Heart left ventricle (tissue), 13 donors: ENCODE data around the gene TFIP11.

Experiments used
- CTCF ChIP-seq, 12 donors: fragments of 200-600 bp; sonication (generic) in 4 of 12; IDR thresholded peaks; one replicate each; pipeline versions ENCODE4 v1.5.0 to v1.8.0; 2018 to 2022; ENCODE audit warnings: antibody characterized with exemption in 12 of 12, mild to moderate bottlenecking in 5 of 12
- POLR2A ChIP-seq, 2 donors: fragments of 450-650 bp; IDR thresholded peaks; one replicate each; pipeline ENCODE4 v1.6.1; 2017; ENCODE audit warnings: antibody characterized with exemption in 2 of 2, mild to moderate bottlenecking in 2 of 2, moderate library complexity in 2 of 2
- donor health status: ischemic (EF 13 %, LVEDD 7.1; RV severe dilation, severe dysfunction).
- donor health status: DM: no; HTN: yes; CAD: no.
- donor health status: DM: no; HTN: no; CAD: no.
- donor health status: ischemic (EF 25% LVEDD 6.9; RV normal size, moderate dysfunction).
- donor health status: ischemic (EF 25% LVEDD 5.7; RV mildly dilated, moderate dysfunction).
- donor health status: ischemic (EF 35%, LVEDD 5.7; RV mildly dilated, moderate dysfunction).
- donor health status: nonischemic (EF 11% LVEDD 7.7; RV severe dilation, severe dysfunction).
- donor health status: DM: yes; HTN: yes; CAD: no.
- donor health status: PGD.
- donor health status: ischemic (EF 29% LVEDD 5.4; RV normal size, mild dysfunction).
- donor health status: nonischemic (EF 23%, LVEDD 6.1; RV moderate dilation, normal function).

- peak; percentile 50 to 76 (median 72) for TF ChIP-seq CTCF (IDR thresholded peaks at IDR 0.05)
- no peak for TF ChIP-seq POLR2A (IDR thresholded peaks at IDR 0.05)
Observed at GRCh38 chr22:26461188-26461810, 51.0 kb downstream of the TFIP11 start.
